Osteocyte (in vitro differentiated cells): ENCODE results near the gene CFAP58. TPM values are rescaled to one million over a fixed set of nuclear protein-coding genes. Genes with fewer than 3 reads are reported as not detected.

ENCODE experiments used
- DNase-seq: peaks from one replicate; pipeline ENCODE4 v3.0.0; 2021; ENCODE audit warnings: mixed read lengths; ENCODE audit not compliant: unreplicated experiment; ENCODE audit errors: extremely low spot score
- H3K27ac Mint-ChIP-seq: one replicate; pipeline ENCODE4 v1.8.0; 2021; ENCODE audit warnings: mild to moderate bottlenecking, mixed read lengths; ENCODE audit not compliant: unreplicated experiment
- H3K27me3 Mint-ChIP-seq: one replicate; pipeline ENCODE4 v1.8.0; 2021; ENCODE audit warnings: mixed read lengths; ENCODE audit not compliant: unreplicated experiment
- H3K36me3 Mint-ChIP-seq: one replicate; pipeline ENCODE4 v1.8.0; 2021; ENCODE audit warnings: mixed read lengths; ENCODE audit not compliant: unreplicated experiment
- H3K4me1 Mint-ChIP-seq: one replicate; pipeline ENCODE4 v1.8.0; 2021; ENCODE audit warnings: mixed read lengths; ENCODE audit not compliant: unreplicated experiment
- H3K4me3 Mint-ChIP-seq: one replicate; pipeline ENCODE4 v1.8.0; 2021; ENCODE audit warnings: mild to moderate bottlenecking, moderate library complexity, mixed read lengths; ENCODE audit not compliant: unreplicated experiment
- H3K9me3 Mint-ChIP-seq: one replicate; pipeline ENCODE4 v1.8.0; 2021; ENCODE audit warnings: mixed read lengths; ENCODE audit not compliant: unreplicated experiment
- CTCF ChIP-seq: fragments of 200-600 bp; sonication (generic); IDR thresholded peaks from 2 replicates; pipeline ENCODE4 v1.5.0; 2021; ENCODE audit warnings: antibody characterized with exemption, mild to moderate bottlenecking, moderate library complexity
- total RNA-seq: library from RNA; stranded (reverse); gene quantifications from 2 replicates; pipeline ENCODE4 v1.2.1, GENCODE V29; 2021

The CFAP58 gene
- total RNA-seq, 1 donor from 2014 or later: 0.16 TPM

GRCh38 chr10:104447906-104448305 lies 94.3 kb downstream of the CFAP58 start:
- no peak for DNase-seq
- H3K27me3 Mint-ChIP-seq: no peaks in the 10 kb centered on the region
- no peaks in the 10 kb centered on the region for H3K9me3 Mint-ChIP-seq
- TF ChIP-seq CTCF: no peak
- H3K4me1 Mint-ChIP-seq: peaks cover 5% of the 10 kb centered on the region
- H3K4me3 Mint-ChIP-seq: no peak overlapping the region
- no peak overlapping the region for H3K27ac Mint-ChIP-seq
- H3K36me3 Mint-ChIP-seq: no peaks in the 10 kb centered on the region

GRCh38 chr10:104449391-104449790 lies 95.8 kb downstream of the CFAP58 start:
- H3K4me1 Mint-ChIP-seq: peaks cover 5% of the 10 kb centered on the region
- H3K36me3 Mint-ChIP-seq: no peaks in the 10 kb centered on the region
- H3K9me3 Mint-ChIP-seq: no peaks in the 10 kb centered on the region
- no peaks in the 10 kb centered on the region for H3K27me3 Mint-ChIP-seq
- H3K27ac Mint-ChIP-seq: no peak overlapping the region
- DNase-seq: no peak
- H3K4me3 Mint-ChIP-seq: no peak overlapping the region
- TF ChIP-seq CTCF: no peak

GRCh38 chr10:104450490-104450889 lies 96.9 kb downstream of the CFAP58 start:
- H3K9me3 Mint-ChIP-seq: no peaks in the 10 kb centered on the region
- H3K4me1 Mint-ChIP-seq: peaks cover 5% of the 10 kb centered on the region
- no peak overlapping the region for H3K27ac Mint-ChIP-seq
- H3K4me3 Mint-ChIP-seq: no peak overlapping the region
- no peak for DNase-seq
- no peaks in the 10 kb centered on the region for H3K36me3 Mint-ChIP-seq
- no peak for TF ChIP-seq CTCF
- no peaks in the 10 kb centered on the region for H3K27me3 Mint-ChIP-seq

GRCh38 chr10:104450954-104451353 lies 97.3 kb downstream of the CFAP58 start:
- Mint-ChIP-seq H3K27me3 (no peaks in the 10 kb centered on the region), H3K4me1 (peaks cover 5% of the 10 kb centered on the region), H3K9me3 (no peaks in the 10 kb centered on the region), H3K4me3 (no peak overlapping the region), H3K27ac (no peak overlapping the region), H3K36me3 (no peaks in the 10 kb centered on the region)
- DNase-seq: no peak
- TF ChIP-seq CTCF: no peak

- no peak for TF ChIP-seq CTCF
- no peak overlapping the region for H3K27ac Mint-ChIP-seq
- H3K36me3 Mint-ChIP-seq: no peaks in the 10 kb centered on the region
- H3K4me3 Mint-ChIP-seq: no peak overlapping the region
- H3K27me3 Mint-ChIP-seq: no peaks in the 10 kb centered on the region
- no peak for DNase-seq
- H3K9me3 Mint-ChIP-seq: no peaks in the 10 kb centered on the region
- peaks cover 5% of the 10 kb centered on the region for H3K4me1 Mint-ChIP-seq
Measured at GRCh38 chr10:104452977-104453376, 99.3 kb downstream of the CFAP58 start.
